Activated CD4-positive, CD25-positive, alpha-beta regulatory T cell (primary cell): Measurements from ENCODE around the gene B3GAT3.
A peak's percentile ranks its signal among the peaks of the same experiment; 100 is the strongest.
"Not testable (repeated sequence)": the region's sequence is repeated elsewhere in the genome, so short reads cannot be mapped to it uniquely, and the experiment has no call there.

ENCODE experiments used
- DNase-seq, 4 experiments: peaks; one replicate each; lab custom pipeline; 2025; lab: John Stamatoyannopoulos, UW

The B3GAT3 gene

DNA sequence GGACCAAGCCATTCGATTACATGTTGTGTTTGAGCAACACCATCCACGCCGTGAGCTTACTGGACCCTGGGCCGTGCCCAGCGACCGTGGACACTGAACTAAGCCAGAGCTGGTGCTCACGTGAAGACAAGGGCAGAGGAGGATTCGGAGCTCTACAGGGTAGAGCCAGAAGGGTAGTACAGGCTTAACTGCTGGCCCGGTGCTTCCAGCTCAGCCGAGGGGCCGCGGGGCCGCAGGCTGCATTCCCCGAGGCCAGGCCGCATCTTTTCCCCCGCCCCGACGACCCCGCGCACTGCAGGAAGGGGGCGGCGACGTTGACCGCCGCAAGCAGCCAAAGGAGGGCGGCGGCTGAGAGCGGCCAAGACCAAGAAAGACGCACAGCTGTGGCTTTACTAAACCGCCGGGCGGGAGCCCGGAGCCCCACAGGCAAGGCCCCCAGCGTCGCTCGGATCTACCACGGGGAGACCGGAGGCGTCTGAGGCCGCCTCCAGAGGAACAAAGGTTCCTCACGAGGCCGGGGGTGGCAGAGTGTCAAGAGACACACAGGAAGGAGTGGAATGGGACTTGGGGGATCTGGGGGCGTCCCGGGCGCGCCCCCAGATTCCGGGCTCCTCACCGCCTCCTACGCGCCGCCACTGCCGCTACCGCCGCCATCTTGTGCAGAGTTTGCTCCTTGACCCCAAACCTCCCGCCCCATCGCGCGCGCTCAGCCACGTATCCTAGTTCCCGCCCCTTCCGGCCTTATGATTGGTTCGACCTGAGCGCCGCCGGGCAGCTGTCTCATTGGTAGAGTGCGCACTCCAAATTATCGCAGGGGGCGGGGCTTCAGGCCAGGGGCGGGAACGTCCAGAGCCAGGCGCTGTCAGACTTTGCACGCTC is 24.4 kb upstream of the B3GAT3 start, which contains the start of gene GANAB:
Gene GANAB, minus strand, starts transcription at position 668 of the 879 bp plus-strand sequence. Its CDS starts 14 bp downstream, at position 654.
- DNase-seq: peak; percentile 96 to 99 (median 98)

GRCh38 chr11:62645671-62645945 is 23.8 kb upstream of the B3GAT3 start:
- DNase-seq: no peak

DNA sequence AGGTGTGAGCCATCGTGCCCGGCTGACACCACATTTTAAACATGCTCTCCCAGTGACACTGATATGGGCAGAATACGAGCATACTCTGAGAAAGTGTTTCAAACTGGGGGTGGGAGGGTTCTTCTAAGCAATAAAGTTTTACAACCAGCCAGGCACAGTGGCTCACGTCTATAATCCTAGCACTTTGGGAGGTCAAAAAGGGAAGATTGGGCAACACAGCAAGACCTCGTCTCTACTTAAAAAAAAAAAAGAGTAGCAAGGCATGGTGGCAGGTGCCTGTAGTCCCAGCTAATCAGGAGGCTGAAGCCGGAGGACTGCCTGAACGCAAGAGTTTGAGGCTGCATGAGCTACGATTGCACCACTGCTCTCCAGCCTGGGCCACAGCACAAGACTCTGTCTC is 22.4 kb upstream of the B3GAT3 start:
- no peak for DNase-seq

GRCh38 chr11:62632492-62632891 is 10.7 kb upstream of the B3GAT3 start:
- DNase-seq: no peak

GRCh38 chr11:62627713-62628112 is 5.9 kb upstream of the B3GAT3 start:
- no peak for DNase-seq

DNA sequence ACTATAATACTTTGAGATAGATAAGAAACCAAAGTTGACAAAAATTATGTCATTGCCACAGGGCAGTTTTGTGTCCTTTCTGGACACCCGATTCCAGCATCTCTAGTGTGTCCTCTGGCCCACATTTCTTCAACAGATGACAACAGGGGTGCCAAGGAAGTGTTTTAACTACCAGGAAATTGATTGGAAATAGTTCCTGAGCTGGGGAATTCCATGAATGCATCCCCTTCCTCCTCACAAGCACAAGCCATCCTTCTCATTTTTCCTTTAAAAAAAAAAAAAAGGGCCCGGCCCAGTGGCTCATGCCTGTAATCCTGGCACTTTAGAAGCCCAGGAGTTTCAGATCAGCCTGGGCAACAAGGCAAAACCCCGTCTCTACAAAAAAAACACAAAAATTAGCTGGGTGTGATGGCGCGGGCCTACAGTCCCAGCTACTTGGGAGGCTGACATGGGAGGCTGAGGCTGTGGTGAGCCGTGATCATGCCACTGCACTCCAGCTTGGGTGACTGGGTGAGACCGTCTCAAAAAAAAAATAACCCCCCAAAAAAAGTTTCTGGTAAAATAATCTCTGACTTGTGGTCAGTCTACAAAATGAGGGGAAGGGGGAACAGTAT is 797 bp upstream of the B3GAT3 start:
- no peak for DNase-seq

- no peak for DNase-seq
Measured at GRCh38 chr11:62621027-62621566, 689 bp downstream of the B3GAT3 start.

GRCh38 chr11:62616957-62617356 is 4.8 kb downstream of the B3GAT3 start:
- not testable (repeated sequence) for DNase-seq

GRCh38 chr11:62615521-62615920 is 6.3 kb downstream of the B3GAT3 start:
- no peak for DNase-seq

DNA sequence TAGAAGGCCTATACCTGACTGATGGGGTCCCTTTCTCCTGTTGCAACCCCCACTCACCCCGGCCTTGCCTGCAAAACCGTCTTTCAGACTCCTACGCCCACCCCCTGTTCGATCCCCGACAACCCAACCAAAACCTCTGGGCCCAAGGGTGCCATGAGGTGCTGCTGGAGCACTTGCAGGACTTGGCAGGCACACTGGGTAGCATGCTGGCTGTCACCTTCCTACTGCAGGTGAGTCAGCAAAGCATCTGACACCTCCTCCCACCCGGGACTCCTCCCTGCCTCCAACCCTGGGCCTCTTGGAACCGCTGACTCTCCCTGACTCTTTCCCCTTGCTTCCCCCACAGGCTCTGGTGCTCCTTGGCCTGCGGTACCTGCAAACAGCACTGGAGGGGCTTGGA is 7.5 kb downstream of the B3GAT3 start:
- DNase-seq: peak in 1 of 4 experiments; percentile 12

DNA sequence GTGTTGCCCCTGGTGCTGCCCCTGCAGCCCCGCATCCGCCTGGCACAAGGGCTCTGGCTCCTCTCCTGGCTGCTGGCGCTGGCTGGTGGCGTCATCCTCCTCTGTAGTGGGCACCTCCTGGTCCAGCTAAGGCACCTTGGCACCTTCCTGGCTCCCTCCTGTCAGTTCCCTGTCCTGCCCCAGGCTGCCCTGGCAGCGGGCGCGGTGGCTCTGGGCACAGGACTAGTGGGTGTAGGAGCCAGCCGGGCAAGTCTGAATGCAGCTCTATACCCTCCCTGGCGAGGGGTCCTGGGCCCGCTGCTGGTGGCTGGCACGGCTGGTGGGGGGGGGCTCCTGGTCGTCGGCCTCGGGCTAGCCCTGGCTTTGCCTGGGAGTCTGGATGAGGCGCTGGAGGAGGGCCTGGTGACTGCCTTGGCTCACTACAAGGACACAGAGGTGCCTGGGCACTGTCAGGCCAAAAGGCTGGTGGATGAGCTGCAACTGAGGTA is 8.5 kb downstream of the B3GAT3 start:
- no peak for DNase-seq

DNA sequence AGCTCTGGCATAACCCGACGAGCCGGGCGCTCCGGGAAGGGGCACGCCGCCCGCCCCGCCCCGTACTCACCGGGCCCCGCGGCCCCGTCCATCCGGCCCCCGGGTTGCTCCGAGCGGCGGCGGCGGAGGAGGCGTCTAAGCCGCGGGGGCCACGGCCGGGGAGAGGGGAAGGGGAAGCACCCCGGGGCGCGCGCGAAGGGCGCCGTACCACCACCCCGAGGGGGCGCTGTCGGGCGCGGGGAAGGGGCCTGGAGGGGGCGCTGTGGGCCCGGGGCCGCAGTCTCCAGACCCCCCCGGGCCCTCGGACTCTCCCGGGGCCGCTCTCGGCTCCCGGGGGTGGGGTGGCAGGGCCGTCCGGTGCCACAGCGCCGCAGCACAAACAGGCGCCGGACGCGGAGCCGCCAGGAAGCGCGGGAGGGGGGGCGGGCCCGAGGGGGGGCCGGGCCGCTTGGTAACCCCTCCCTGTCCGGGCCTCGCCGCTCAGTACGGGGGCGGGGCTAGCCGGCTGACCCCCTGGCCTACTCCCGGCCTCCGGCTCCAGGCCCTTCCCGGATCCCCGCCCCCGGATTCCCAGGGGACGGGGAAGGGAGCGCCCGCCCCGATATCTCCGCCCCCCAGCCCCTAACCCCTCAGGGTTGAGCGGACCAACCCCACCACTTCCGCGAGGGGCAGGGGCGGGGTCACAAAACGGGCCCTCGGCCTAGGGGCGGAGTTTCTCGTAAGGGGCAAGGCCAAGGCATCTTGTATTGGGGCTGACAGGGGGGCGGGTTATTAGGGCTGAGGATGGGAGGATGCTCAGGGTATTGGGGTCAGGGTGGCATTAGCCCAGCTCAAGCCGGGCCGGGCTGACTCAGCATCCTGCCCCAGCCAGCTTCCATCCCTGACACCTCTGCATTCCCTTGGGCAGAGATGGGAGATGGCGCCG is 9.2 kb downstream of the B3GAT3 start, which contains the start of the genes EML3 and ROM1:
Gene EML3, minus strand, starts transcription at position 410 of the 925 bp plus-strand sequence. Its CDS starts 318 bp downstream, at position 92.
Gene ROM1, plus strand, starts transcription at position 892 of the 925 bp plus-strand sequence. Its CDS starts 25 bp downstream, at position 917.
- peak; percentile 69 to 85 (median 78) for DNase-seq

- DNase-seq: peak in 1 of 4 experiments; percentile 53
Measured at GRCh38 chr11:62611705-62612365, 10.0 kb downstream of the B3GAT3 start.

DNA sequence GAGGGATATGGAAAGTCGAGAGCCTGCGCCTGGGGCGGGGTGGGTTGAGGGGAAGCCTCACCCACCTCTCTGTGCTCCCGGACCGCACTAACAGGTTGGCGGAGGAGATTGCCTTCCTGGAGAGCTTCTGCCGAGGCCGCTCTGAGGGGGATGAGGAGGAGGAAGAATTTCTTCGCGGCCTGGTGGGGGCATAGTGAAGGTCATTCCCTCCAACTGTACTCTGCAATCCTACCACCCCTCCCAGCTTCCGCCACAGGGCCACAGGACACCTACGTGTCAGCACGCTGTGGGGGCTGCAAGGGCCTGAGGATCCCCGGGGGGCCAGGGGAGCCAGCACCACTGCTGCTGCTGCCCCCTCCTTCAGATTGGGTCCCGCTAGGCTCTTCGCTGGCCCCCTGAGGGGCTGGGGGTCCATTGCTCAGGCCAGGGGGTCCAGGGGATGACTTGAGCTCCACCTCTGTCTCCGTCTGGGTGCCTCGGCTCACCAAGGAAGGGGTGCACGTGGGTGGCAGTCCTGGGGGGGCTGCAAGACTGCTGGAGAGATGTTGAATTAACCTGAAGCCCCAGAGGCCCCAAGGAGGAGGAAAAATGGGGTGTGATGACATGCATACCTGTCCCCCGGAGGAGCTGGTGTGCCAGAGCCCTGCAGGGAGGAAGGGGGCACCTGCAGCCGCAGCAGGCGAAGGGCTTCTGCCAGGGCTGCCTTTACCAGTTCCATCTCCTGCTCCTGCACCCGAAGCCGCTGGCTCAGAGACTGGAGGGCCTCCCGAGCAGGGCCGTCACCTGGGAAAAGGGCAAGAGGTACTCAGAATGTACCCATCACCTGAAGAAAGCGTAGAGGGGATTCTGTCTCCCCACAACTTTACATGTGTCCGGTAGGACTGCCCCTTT is 10.7 kb downstream of the B3GAT3 start:
- DNase-seq: no peak

- no peak for DNase-seq
Measured at GRCh38 chr11:62610403-62610802, 11.4 kb downstream of the B3GAT3 start.

DNA sequence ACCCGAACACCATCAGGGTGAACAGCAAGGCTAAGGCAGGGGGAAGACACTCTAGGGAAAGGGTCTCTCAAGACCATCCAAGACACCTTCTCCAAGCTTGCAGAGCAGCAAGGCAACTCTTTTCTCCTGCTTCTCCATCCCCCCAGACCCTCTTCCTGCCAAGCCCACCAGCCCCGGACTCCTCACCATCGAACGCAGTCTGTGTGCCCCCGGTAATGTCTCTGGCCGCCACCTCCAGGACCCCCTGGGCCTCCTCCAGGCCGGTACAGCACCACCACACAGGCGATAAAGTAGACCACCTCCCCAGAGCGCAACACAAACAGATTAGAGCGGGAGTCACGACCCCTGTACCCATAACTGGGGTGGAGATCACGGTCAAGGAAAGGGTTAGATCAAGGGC is 13.0 kb downstream of the B3GAT3 start:
- DNase-seq: no peak

DNA sequence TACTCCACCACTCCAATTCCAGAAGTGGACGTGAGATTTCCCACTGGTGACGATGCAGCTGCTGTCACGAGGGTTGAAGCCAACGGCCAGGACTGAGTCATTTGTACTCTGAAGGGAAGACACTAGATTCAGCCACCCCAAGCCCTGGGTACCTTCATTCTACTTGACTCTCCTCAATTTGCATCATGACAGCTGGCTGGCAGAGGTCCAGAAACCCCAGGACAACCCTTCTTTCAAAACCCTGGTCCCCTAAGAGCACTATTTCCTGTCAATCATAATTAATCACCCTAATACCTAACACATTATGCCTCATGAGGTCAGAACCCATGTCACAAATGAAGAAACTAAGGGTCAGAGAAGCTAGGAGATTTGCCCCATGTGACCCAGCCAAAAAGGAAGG is 14.1 kb downstream of the B3GAT3 start:
- DNase-seq: no peak

DNA sequence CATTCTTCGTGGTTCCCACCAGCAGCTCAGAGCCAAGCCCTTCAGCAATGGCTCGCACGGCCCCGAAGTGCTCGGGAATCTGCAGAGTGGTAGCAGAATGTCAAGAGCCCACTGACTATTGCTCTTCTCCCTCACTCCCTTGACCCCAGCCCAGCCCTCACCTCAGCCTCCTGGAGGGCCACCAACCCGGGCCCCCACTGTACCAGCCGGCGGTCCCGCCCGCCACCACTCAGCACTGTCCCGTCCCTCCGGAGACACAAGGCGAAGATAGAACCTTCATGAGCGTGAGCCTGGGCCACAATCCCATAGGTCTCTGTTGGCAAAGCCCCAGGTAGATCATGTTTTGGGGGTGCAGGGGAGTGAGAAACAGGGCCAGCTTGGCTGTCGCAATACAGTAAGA is 15.9 kb downstream of the B3GAT3 start:
- DNase-seq: no peak

GRCh38 chr11:62605467-62605866 is 16.3 kb downstream of the B3GAT3 start:
- no peak for DNase-seq

DNA sequence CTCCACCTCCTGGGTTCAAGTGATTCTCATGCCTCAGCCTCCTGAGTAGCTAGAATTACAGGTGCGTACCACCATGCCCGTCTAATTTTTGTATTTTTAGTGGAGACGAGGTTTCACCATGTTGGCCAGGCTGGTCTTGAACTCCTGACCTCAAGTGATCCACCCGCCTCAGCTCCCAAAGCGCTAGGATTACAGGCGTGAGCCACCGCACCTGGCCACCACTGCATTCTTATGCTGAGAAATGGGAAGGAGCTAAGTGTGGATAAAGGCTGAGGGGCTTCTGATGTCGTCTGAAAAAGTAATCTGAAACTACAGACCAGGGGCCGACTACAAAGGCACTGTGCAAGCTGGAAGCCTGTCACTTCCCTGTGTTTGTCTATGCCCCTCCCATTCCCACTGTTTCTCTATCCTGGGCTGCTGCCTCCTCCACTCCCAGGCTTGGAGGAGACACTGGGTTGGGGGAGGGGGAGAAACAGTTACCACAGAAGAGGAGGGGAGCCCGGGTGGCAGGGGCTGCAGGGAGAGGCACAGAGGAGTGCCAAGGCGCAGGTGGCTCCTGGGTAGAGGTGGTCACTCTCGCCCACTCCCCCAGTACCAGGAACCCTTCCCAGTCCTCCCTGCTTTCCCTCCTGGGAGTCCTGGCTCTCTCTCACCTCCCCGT is 17.2 kb downstream of the B3GAT3 start:
- no peak for DNase-seq
